Measurements from ENCODE around the gene ZNF224.

DNA sequence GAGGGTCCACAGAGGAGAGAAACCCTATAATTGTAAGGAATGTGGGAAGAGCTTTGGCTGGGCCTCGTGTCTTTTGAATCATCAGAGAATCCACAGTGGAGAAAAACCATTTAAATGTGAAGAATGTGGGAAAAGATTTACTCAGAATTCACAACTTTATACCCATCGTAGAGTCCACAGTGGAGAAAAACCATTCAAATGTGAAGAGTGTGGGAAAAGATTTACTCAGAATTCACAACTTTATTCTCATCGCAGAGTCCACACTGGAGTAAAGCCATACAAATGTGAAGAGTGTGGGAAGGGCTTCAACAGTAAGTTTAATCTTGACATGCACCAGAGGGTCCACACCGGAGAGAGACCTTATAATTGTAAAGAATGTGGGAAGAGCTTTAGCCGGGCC, 37.8 kb downstream of the ZNF224 start:
- TF ChIP-seq, protein P1, sequence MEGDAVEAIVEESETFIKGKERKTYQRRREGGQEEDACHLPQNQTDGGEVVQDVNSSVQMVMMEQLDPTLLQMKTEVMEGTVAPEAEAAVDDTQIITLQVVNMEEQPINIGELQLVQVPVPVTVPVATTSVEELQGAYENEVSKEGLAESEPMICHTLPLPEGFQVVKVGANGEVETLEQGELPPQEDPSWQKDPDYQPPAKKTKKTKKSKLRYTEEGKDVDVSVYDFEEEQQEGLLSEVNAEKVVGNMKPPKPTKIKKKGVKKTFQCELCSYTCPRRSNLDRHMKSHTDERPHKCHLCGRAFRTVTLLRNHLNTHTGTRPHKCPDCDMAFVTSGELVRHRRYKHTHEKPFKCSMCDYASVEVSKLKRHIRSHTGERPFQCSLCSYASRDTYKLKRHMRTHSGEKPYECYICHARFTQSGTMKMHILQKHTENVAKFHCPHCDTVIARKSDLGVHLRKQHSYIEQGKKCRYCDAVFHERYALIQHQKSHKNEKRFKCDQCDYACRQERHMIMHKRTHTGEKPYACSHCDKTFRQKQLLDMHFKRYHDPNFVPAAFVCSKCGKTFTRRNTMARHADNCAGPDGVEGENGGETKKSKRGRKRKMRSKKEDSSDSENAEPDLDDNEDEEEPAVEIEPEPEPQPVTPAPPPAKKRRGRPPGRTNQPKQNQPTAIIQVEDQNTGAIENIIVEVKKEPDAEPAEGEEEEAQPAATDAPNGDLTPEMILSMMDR (conservative IDR thresholded peaks at IDR 0.05): no peak
- no peak for TF ChIP-seq EZH2 (IDR thresholded peaks at IDR 0.05; ENCODE audit: low read depth)
